HepG2 (cell line): Measurements from ENCODE around the gene MKRN1. TPM values are rescaled to one million over a fixed set of nuclear protein-coding genes. Genes with fewer than 3 reads are reported as not detected.

Experiments
- AHR ChIP-seq: IDR thresholded peaks from 2 replicates; pipeline ENCODE4 v1.6.1; 2018; ENCODE audit warnings: missing genetic modification reagents, missing compliant biosample characterization
- ETV6 ChIP-seq: sonication (generic); formaldehyde crosslinking; conservative IDR thresholded peaks from 2 replicates; pipeline ENCODE4 v1.4.0; 2020; ENCODE audit warnings: missing genetic modification reagents
- HIVEP1 ChIP-seq: sonication (generic); formaldehyde crosslinking; IDR thresholded peaks from 2 replicates; pipeline ENCODE4 v1.4.0; 2020; ENCODE audit warnings: mild to moderate bottlenecking, missing genetic modification reagents
- HNF1A ChIP-seq, 2 experiments: sonication (generic) in 1 of 2; formaldehyde crosslinking in 1 of 2; IDR thresholded peaks; 2 replicates each; pipeline versions ENCODE4 v1.4.0 to v1.6.1; 2016 to 2020; ENCODE audit warnings: borderline replicate concordance in 1 of 2, low read depth in 1 of 2, mild to moderate bottlenecking in 1 of 2, missing genetic modification reagents in 1 of 2
- HNF1B ChIP-seq: sonication (generic); formaldehyde crosslinking; IDR thresholded peaks from 2 replicates; pipeline ENCODE4 v1.5.1; 2020; ENCODE audit warnings: mild to moderate bottlenecking, moderate library complexity, missing genetic modification reagents
- MIER3 ChIP-seq: IDR thresholded peaks from 2 replicates; pipeline ENCODE4 v1.6.1; 2016; ENCODE audit warnings: missing compliant biosample characterization, borderline replicate concordance
- NBN ChIP-seq: fragments of 450-650 bp; conservative IDR thresholded peaks from 2 replicates; pipeline ENCODE4 v1.6.1; 2017
- NCOA1 ChIP-seq: sonication (generic); formaldehyde crosslinking; IDR thresholded peaks from 2 replicates; pipeline ENCODE4 v1.9.0; 2021; ENCODE audit warnings: missing genetic modification reagents
- NR2F6 ChIP-seq, 2 experiments: IDR thresholded peaks; 2 replicates each; pipeline ENCODE4 v1.6.1; 2016; ENCODE audit warnings: antibody characterized with exemption in 1 of 2, mild to moderate bottlenecking in 1 of 2
- RXRB ChIP-seq: IDR thresholded peaks from 2 replicates; pipeline ENCODE4 v1.6.1; 2016; ENCODE audit warnings: borderline replicate concordance, missing genetic modification reagents, missing compliant biosample characterization
- SMAD3 ChIP-seq: sonication (generic); formaldehyde crosslinking; IDR thresholded peaks from 2 replicates; pipeline ENCODE4 v1.4.0; 2020; ENCODE audit warnings: missing genetic modification reagents
- SOX5 ChIP-seq: IDR thresholded peaks from 2 replicates; pipeline ENCODE4 v1.6.1; 2016; ENCODE audit warnings: borderline replicate concordance
- SP2 ChIP-seq: sonication (generic); formaldehyde crosslinking; IDR thresholded peaks from 2 replicates; pipeline ENCODE4 v1.5.1; 2020; ENCODE audit warnings: mild to moderate bottlenecking, missing genetic modification reagents
- SRSF1 ChIP-seq: fragments of 200-400 bp; formaldehyde crosslinking; optimal IDR thresholded peaks from 2 replicates; pipeline ENCODE3; 2017; ENCODE audit warnings: mild to moderate bottlenecking, low read depth, low read length, moderate library complexity
- ZBTB20 ChIP-seq: sonication (generic); formaldehyde crosslinking; IDR thresholded peaks from 2 replicates; pipeline ENCODE4 v1.8.1; 2023; ENCODE audit warnings: missing genetic modification reagents, low read depth, mild to moderate bottlenecking, borderline replicate concordance
- ZNF230 ChIP-seq: sonication (generic); formaldehyde crosslinking; IDR thresholded peaks from 2 replicates; pipeline ENCODE4 v1.4.0; 2020; ENCODE audit warnings: mild to moderate bottlenecking, missing genetic modification reagents
- ZNF354B ChIP-seq: sonication (generic); formaldehyde crosslinking; IDR thresholded peaks from 2 replicates; pipeline ENCODE4 v1.8.0; 2022; ENCODE audit warnings: mild to moderate bottlenecking, missing genetic modification reagents
- ZNF577 ChIP-seq: sonication (generic); formaldehyde crosslinking; IDR thresholded peaks from 2 replicates; pipeline ENCODE4 v1.4.0; 2020; ENCODE audit warnings: mild to moderate bottlenecking, low read depth, missing genetic modification reagents, borderline replicate concordance
- ZNF589 ChIP-seq: sonication (generic); formaldehyde crosslinking; conservative IDR thresholded peaks from 2 replicates; pipeline ENCODE4 v1.8.0; 2022; ENCODE audit warnings: mild to moderate bottlenecking, moderate library complexity, missing genetic modification reagents
- ZNF781 ChIP-seq: sonication (generic); formaldehyde crosslinking; IDR thresholded peaks from 2 replicates; pipeline ENCODE4 v1.5.1; 2020; ENCODE audit warnings: borderline replicate concordance, mild to moderate bottlenecking, missing genetic modification reagents; ENCODE audit errors: not compliant biosample characterization
- polyA plus RNA-seq, 8 experiments: library from polyadenylated mRNA; depleted of rRNA in 3 of 8; stranded (reverse) in 7 of 8; unstranded in 1 of 8; fragments of >200 nt; fragmentation: Illumina TruSeq in 4 of 8; extraction: Trizol in 4 of 8; gene quantifications; 2 replicates each; pipeline versions ENCODE4 v1.2.1 to v1.2.3, GENCODE V29; 2011 to 2016; ENCODE audit warnings: low read depth in 4 of 8, missing spikeins in 1 of 8, mixed read lengths in 1 of 8; ENCODE audit not compliant: insufficient read depth in 1 of 8
- total RNA-seq, 5 experiments: library from RNA; depleted of rRNA; stranded (reverse); fragments of >200 nt; fragmentation: Illumina TruSeq; extraction: Trizol; gene quantifications; 2 replicates each; pipeline ENCODE4 v1.2.3, GENCODE V29; 2016; ENCODE audit warnings: low read depth in 1 of 5

Gene MKRN1
- total and polyA plus RNA-seq, 2 of the 13 experiments (the other 11 are each of a cell fraction or from before 2014, with no cell fraction given), result 28.5 to 32.8 TPM

- TF ChIP-seq ZNF781 (CRISPR knock-in tag) (no peak), SMAD3 (CRISPR knock-in tag) (0 out of 2 replicates have a peak, but pooled peaks have one; percentile 27), SRSF1 (no peak), NBN (no peak), RXRB (peak; percentile 54), SOX5 (CRISPR knock-in tag) (0 out of 2 replicates have a peak, but pooled peaks have one; percentile 41), ZNF230 (CRISPR knock-in tag) (0 out of 2 replicates have a peak, but pooled peaks have one; percentile 20), ZNF577 (CRISPR knock-in tag) (no peak), NCOA1 (CRISPR knock-in tag) (no peak), AHR (0 out of 2 replicates have a peak, but pooled peaks have one; percentile 21), MIER3 (CRISPR knock-in tag) (0 out of 2 replicates have a peak, but pooled peaks have one; percentile 22), ZNF354B (CRISPR knock-in tag) (no peak), NR2F6 (IDR thresholded peaks at IDR 0.05) (no peak), NR2F6 (CRISPR knock-in tag; IDR thresholded peaks at IDR 0.05) (0 out of 2 replicates have a peak, but pooled peaks have one; percentile 34), ZBTB20 (no peak), ZNF589 (no peak), ETV6 (CRISPR knock-in tag) (0 out of 2 replicates have a peak, but pooled peaks have one; percentile 24), HIVEP1 (CRISPR knock-in tag) (peak; percentile 61; the same call in 1 of the 2 replicates), HNF1B (CRISPR knock-in tag) (peak; percentile 47; the same call in 1 of the 2 replicates), HNF1A (IDR thresholded peaks at IDR 0.05; ENCODE audit: low read depth) (no peak), HNF1A (CRISPR knock-in tag; IDR thresholded peaks at IDR 0.05; ENCODE audit: borderline replicate concordance) (no peak), SP2 (CRISPR knock-in tag) (no peak)
Measured at GRCh38 chr7:140517546-140518369, 38.5 kb upstream of the MKRN1 start (continued).
